ENCODE measurements around the gene MS4A18. TPM values are rescaled to one million over a fixed set of nuclear protein-coding genes. Genes with fewer than 3 reads are reported as not detected.

Gene MS4A18
- total RNA-seq, 1 experiment from 2014 or later = not detected

GRCh38 chr11:60771146-60771545 lies 46.6 kb downstream of the MS4A18 start:
- H3K4me1 ChIP-seq (ENCODE audit: control insufficient read depth in 1 of 2, insufficient read depth in 2 of 2, low read length in 2 of 2) = peaks cover 8 to 19% of the 10 kb centered on the region in 2 experiments; a peak in 3 of 4 replicates
- no peak for TF ChIP-seq MAX (IDR thresholded peaks at IDR 0.05)
- TF ChIP-seq EZH2 (IDR thresholded peaks at IDR 0.05) = no peak
- no peak for TF ChIP-seq TCF7L2 (IDR thresholded peaks at IDR 0.05; ENCODE audit: borderline replicate concordance, extremely low read depth, insufficient read depth, insufficient read length)
- TF ChIP-seq POLR2AphosphoS5 (IDR thresholded peaks at IDR 0.05; ENCODE audit: low read depth, low read length) = no peak
- TF ChIP-seq RAD21 (IDR thresholded peaks at IDR 0.05; ENCODE audit: low read depth) = no peak
- no peak for TF ChIP-seq EGR1 (IDR thresholded peaks at IDR 0.05; ENCODE audit: low read depth)
- no peak for TF ChIP-seq ATF3 (IDR thresholded peaks at IDR 0.05)
- TF ChIP-seq POLR2A (IDR thresholded peaks at IDR 0.05; ENCODE audit: borderline replicate concordance, extremely low read depth, insufficient read depth, insufficient read length) = no peak
- no peak for TF ChIP-seq CBX3 (IDR thresholded peaks at IDR 0.05; ENCODE audit: low read depth)
- TF ChIP-seq ZBTB33 (IDR thresholded peaks at IDR 0.05; ENCODE audit: extremely low read depth, insufficient replicate concordance, low read length) = no peak
- TF ChIP-seq YY1 (IDR thresholded peaks at IDR 0.05; ENCODE audit: extremely low read depth, insufficient replicate concordance, low read depth, low read length) = no peak
- TF ChIP-seq ELF1 (IDR thresholded peaks at IDR 0.05; ENCODE audit: borderline replicate concordance, low read depth) = no peak
- TF ChIP-seq FOSL1 (IDR thresholded peaks at IDR 0.05; ENCODE audit: low read depth) = no peak
- no peak for TF ChIP-seq CEBPB (IDR thresholded peaks at IDR 0.05; ENCODE audit: low read depth)
- TF ChIP-seq ZFX (IDR thresholded peaks at IDR 0.05) = no peak
- no peak for TF ChIP-seq SP1 (IDR thresholded peaks at IDR 0.05; ENCODE audit: low read depth)
- no peak for TF ChIP-seq CTCF (IDR thresholded peaks at IDR 0.05 in 2 of 3, conservative IDR thresholded peaks at IDR 0.05 in 1 of 3; ENCODE audit: borderline replicate concordance in 1 of 3, insufficient read depth in 1 of 3, low read depth in 2 of 3, low read length in 2 of 3)
- TF ChIP-seq SRF (IDR thresholded peaks at IDR 0.05; ENCODE audit: low read depth) = no peak
- no peak for TF ChIP-seq EZH2phosphoT487 (IDR thresholded peaks at IDR 0.05; ENCODE audit: borderline replicate concordance)
- no peaks in the 10 kb centered on the region for H3K9me3 ChIP-seq (ENCODE audit: control insufficient read depth in 1 of 2, insufficient read depth in 1 of 2, low read depth in 1 of 2, low read length in 2 of 2)
- H3K27me3 ChIP-seq (ENCODE audit: insufficient read depth, low read length) = no peaks in the 10 kb centered on the region
- H3K27ac ChIP-seq (ENCODE audit: low read depth, low read length) = no peak overlapping the region
- POLR2A ChIA-PET = no interaction called here
- H3K36me3 ChIP-seq (ENCODE audit: control insufficient read depth in 1 of 2, insufficient read depth in 2 of 2, low read length in 2 of 2) = no peaks in the 10 kb centered on the region
- ATAC-seq (no peak), DNase-seq (ENCODE audit: low read depth, low spot score) (no peak)
- H3K9ac ChIP-seq (ENCODE audit: low read length) = no peak overlapping the region
- CTCF ChIA-PET = no interaction called here
- H3K9me2 ChIP-seq (ENCODE audit: insufficient read depth) = no peaks in the 10 kb centered on the region
- H4K20me1 ChIP-seq (ENCODE audit: insufficient read depth) = no peaks in the 10 kb centered on the region
- no TSS peak for BruUV-seq (replicated peaks)
- no peaks in the 10 kb centered on the region for H3K79me2 ChIP-seq (ENCODE audit: insufficient read depth, low read length)
- no peak overlapping the region for H3K4me2 ChIP-seq (ENCODE audit: low read length)
- RAD21 ChIA-PET (ENCODE audit: low non-redundant PET in 1 of 2, low total read pairs in 2 of 2, uncharacterized antibody in 2 of 2, unreplicated experiment in 2 of 2) = no interaction called here
- H2AFZ ChIP-seq (ENCODE audit: low read depth, low read length, poor library complexity, severe bottlenecking) = no peak overlapping the region
- intact Hi-C loops (cut with micrococcal nuclease) = loop anchor here (10.0 kb wide), 1 partner anchor 614 kb away; no protein-coding TSS in a partner anchor
- no peak overlapping the region for H3K4me3 ChIP-seq (replicated peaks in 1 of 2; ENCODE audit: low read depth in 1 of 2, low read length in 2 of 2)

Measured in HCT116 (cell line).